Psoas muscle (tissue), 8 donors: Measurements from ENCODE around the gene SORCS1. TPM values are rescaled to one million over a fixed set of nuclear protein-coding genes. Genes with fewer than 3 reads are reported as not detected.

Experiments
- ATAC-seq, 4 donors: fragments of 200-7000 bp; cut with Tn5 transposase; one replicate each; pipeline ENCODE4 v1.9.1; 2020; ENCODE audit warnings: moderate library complexity in 3 of 4, mild to moderate bottlenecking in 2 of 4
- DNase-seq, 2 donors: peaks; one replicate each; pipeline ENCODE4 v3.0.0-alpha.2; 2020
- H3K27ac ChIP-seq: fragments of 200-600 bp; one replicate; pipeline ENCODE4 v1.8.0; 2022
- H3K27me3 ChIP-seq, 3 donors: fragments of 200-600 bp in 1 of 3; one replicate each; pipeline versions ENCODE4 v1.6.1 to v1.8.0; 2013 to 2022; ENCODE audit warnings: low read length in 2 of 3, mild to moderate bottlenecking in 2 of 3, moderate library complexity in 1 of 3; ENCODE audit not compliant: insufficient read depth in 3 of 3
- H3K36me3 ChIP-seq, 2 donors: fragments of 200-600 bp in 1 of 2; one replicate each; pipeline versions ENCODE4 v1.6.1 to v1.8.0; 2013 to 2022; ENCODE audit warnings: low read depth in 1 of 2, mild to moderate bottlenecking in 1 of 2, moderate library complexity in 1 of 2; ENCODE audit not compliant: insufficient read depth in 1 of 2
- H3K4me1 ChIP-seq: fragments of 200-600 bp; one replicate; pipeline ENCODE4 v1.8.0; 2022
- H3K4me3 ChIP-seq: fragments of 200-600 bp; one replicate; pipeline ENCODE4 v1.8.0; 2022; ENCODE audit warnings: mild to moderate bottlenecking
- H3K9me3 ChIP-seq: fragments of 200-600 bp; one replicate; pipeline ENCODE4 v1.8.0; 2022
- WGBS, 3 donors: extraction: QIAGEN DNeasy Blood & Tissue Kit; methylation state at CpG; one replicate each; pipeline versions ENCODE4 v1.1.6 to v1.1.7; 2013; 5-methylcytosine and 5-hydroxymethylcytosine counted together
- intact Hi-C, 2 donors: fragments of 100-400 bp; cut with DNase I; formaldehyde crosslinking; loops; one replicate each; pipeline versions ENCODE4 v1.11.0 to v1.14.2; 2022
- polyA plus RNA-seq, 3 donors: library from polyadenylated mRNA; stranded (reverse); fragments of 200-250 nt; gene quantifications; one replicate each; pipeline ENCODE4 v1.2.3, GENCODE V29; 2013
- total RNA-seq, 4 donors: library from RNA; stranded (reverse); fragmentation: NEBNext Ultra II Directional in 2 of 4; extraction: Animal tissue kit (Norgen Biotek cat#: 25700) in 2 of 4; gene quantifications; one replicate each; pipeline versions ENCODE4 v1.2.1 to v1.2.4, GENCODE V29; 2021 to 2023
- TF ChIP-seq, protein P1 (sequence below): fragments of 200-600 bp; IDR thresholded peaks from one replicate; pipeline ENCODE4 v1.8.0; 2022; ENCODE audit warnings: antibody characterized with exemption
- donor health status: healthy with polysubstance abuse.
- donor health status: DM: no; HTN: no; CAD: no; lungs with moderate emphysema.
- donor health status: Bipolar disorder and iron deficiency.
- donor health status: healthy.
- donor health status: DM: yes; HTN: yes; CAD: no.
- donor health status: DM: no; HTN: no; CAD: no.
- donor health status: DM: no; HTN: no; CAD: no.
- donor health status: DM: yes; HTN: yes; CAD: no.

The SORCS1 gene
- total and polyA plus RNA-seq, 7 donors = 0.03 to 0.36 (median 0.25) TPM; not detected in 1

DNA sequence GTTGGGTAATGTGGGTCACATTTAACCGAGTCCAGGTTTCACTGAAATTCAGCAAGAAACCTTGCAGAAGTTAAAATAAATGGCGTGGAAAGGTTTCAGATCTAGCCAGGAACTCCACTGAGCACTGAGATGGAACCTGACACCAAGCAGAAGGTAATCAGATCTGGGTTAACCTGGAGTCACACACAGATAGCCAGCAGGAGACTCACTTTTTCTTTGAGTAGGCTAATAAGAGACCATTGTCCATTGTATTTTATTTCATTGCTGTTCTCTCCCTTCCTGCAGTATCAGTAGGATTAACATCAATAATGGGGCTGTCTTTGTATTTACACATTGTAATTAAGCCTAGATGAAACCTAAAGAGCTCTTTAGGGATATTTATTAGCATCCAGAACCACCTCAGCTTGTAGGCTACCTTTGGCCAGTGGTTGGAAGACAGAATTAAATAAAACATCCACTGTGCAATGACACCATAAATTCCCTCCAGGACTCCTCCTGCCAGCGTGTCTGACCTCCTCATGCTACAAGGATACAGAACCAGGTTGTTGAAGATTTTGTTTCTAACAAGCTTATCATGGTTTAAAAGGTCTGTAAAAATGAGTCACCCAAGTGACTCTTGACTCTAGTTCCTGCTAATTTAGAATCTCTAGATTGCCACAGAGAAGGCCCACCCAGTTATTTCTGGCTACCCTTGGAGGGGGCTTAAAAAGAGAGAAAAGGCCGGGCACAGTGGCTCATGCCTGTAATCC is 151.1 kb downstream of the SORCS1 start:
- ATAC-seq (no peak), DNase-seq (no peak)
- no peaks in the 10 kb centered on the region for H3K4me1 ChIP-seq
- H3K9me3 ChIP-seq = no peaks in the 10 kb centered on the region
- TF ChIP-seq, protein P1, sequence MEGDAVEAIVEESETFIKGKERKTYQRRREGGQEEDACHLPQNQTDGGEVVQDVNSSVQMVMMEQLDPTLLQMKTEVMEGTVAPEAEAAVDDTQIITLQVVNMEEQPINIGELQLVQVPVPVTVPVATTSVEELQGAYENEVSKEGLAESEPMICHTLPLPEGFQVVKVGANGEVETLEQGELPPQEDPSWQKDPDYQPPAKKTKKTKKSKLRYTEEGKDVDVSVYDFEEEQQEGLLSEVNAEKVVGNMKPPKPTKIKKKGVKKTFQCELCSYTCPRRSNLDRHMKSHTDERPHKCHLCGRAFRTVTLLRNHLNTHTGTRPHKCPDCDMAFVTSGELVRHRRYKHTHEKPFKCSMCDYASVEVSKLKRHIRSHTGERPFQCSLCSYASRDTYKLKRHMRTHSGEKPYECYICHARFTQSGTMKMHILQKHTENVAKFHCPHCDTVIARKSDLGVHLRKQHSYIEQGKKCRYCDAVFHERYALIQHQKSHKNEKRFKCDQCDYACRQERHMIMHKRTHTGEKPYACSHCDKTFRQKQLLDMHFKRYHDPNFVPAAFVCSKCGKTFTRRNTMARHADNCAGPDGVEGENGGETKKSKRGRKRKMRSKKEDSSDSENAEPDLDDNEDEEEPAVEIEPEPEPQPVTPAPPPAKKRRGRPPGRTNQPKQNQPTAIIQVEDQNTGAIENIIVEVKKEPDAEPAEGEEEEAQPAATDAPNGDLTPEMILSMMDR = no peak
- no peaks in the 10 kb centered on the region for H3K27me3 ChIP-seq
- no peak overlapping the region for H3K27ac ChIP-seq
- H3K36me3 ChIP-seq = no peaks in the 10 kb centered on the region
- WGBS, 3 donors = 32 to 43% (median 33%) methylated on average over 4 of the region's 4 CpGs
- H3K4me3 ChIP-seq = no peak overlapping the region
- intact Hi-C loops = no loop called here

DNA sequence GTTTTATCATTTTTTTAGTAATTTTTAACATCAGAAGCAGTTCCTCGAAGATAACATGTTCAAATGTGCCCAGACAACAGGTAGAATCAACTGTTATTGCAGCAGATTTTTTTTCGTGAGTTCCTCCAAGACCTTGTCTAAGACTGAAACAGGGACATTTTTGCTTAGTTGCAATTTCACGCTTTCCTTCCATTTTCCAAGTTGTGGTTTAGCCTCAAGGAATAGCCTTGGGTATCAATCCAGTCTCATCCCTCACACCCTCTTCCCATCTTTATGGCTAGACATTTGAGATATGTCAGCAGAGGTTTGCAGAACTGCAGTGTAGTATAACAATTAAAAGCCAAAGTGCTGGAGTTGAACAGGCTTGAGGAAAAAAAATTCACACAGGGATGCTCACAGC is 152.5 kb downstream of the SORCS1 start:
- H3K27ac ChIP-seq = no peak overlapping the region
- ATAC-seq (no peak), DNase-seq (no peak)
- H3K27me3 ChIP-seq = no peaks in the 10 kb centered on the region
- H3K4me1 ChIP-seq = no peaks in the 10 kb centered on the region
- TF ChIP-seq, protein P1 = no peak
- intact Hi-C loops = no loop called here
- H3K4me3 ChIP-seq = no peak overlapping the region
- H3K9me3 ChIP-seq = no peaks in the 10 kb centered on the region
- WGBS, 3 donors = 72 to 79% (median 78%) methylated on average over 3 of the region's 3 CpGs
- no peaks in the 10 kb centered on the region for H3K36me3 ChIP-seq

DNA sequence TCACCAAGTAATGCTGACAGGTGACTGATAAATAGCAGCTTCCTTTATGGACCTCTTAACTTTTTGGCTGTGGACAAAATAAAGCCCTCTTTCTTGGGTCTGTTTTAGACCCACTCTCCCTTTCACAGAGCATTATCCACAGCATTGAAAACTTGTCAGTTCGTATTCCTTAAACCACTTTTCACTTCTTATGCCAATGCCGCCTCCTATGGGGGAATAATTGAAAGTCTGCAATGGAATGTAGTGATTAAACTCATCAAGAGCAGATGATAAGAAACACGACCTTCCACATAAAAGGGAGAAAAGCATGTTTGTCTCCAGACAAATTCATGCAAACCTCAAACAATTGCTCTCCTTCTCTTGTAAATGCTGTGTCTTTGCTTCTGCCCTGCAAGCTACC is 153.4 kb downstream of the SORCS1 start:
- ATAC-seq = no peak
- no peaks in the 10 kb centered on the region for H3K27me3 ChIP-seq

DNA sequence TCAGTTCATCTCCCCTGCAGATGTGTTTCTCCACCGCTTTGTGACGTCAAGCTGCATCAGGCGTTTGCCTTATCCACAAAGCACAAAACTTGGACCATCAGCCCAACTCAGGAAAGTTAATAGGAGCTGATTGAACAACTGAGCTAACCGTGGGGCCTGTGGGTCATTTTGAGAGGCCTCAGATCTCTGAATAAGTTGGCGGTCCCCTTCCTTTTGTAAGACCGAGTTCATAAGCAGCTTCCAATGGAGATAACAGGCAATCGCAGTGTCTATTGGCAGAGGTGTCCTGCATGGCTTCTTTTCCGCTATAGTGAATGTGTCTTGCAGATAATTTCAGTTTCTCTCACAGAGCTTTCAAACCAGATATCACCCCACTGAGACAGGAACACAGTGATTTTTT is 154.0 kb downstream of the SORCS1 start:
- Histone ChIP-seq H3K9me3 (no peaks in the 10 kb centered on the region), H3K27ac (no peak overlapping the region), H3K36me3 (no peaks in the 10 kb centered on the region), H3K4me3 (no peak overlapping the region), H3K4me1 (no peaks in the 10 kb centered on the region), H3K27me3 (no peaks in the 10 kb centered on the region)
- DNase-seq (no peak), ATAC-seq (no peak)
- intact Hi-C loops = no loop called here
- TF ChIP-seq, protein P1 = no peak
- 88 to 92% (median 89%) methylated on average over 8 of the region's 8 CpGs for WGBS, 3 donors

More for the DNA sequence above, 153.4 kb downstream of the SORCS1 start:
- no peaks in the 10 kb centered on the region for H3K4me1 ChIP-seq
- H3K27ac ChIP-seq = no peak overlapping the region
- no peaks in the 10 kb centered on the region for H3K36me3 ChIP-seq
- no peak overlapping the region for H3K4me3 ChIP-seq
- intact Hi-C loops = no loop called here
- DNase-seq = no peak
- TF ChIP-seq, protein P1 = no peak
- WGBS, 3 donors = 50 to 55% (median 53%) methylated on average over 3 of the region's 3 CpGs
- no peaks in the 10 kb centered on the region for H3K9me3 ChIP-seq

DNA sequence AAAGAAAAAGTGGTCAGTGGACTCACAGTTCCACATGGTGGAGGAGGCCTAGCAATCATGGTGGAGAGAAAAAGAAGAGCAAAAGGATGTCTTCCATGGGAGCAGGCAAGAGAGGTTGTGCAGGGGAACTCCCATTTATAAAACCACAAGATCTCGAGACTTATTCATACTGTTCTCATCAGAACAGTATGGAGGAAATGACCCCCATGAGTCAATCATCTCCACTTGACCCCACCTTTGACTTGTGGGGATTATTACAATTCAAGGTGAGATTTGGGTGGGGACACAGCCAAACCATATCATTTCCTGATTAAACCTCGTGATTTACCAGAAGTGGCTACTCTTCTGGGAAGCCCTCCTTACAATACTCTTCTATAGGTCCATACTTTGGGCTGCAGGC is 160.1 kb downstream of the SORCS1 start:
- intact Hi-C loops = no loop called here
- Histone ChIP-seq H3K4me3 (no peak overlapping the region), H3K9me3 (no peaks in the 10 kb centered on the region), H3K36me3 (no peaks in the 10 kb centered on the region), H3K27ac (no peak overlapping the region), H3K4me1 (no peaks in the 10 kb centered on the region), H3K27me3 (no peaks in the 10 kb centered on the region)
- no peak for ATAC-seq
- no peak for DNase-seq
- WGBS, 3 donors = 82 to 84% (median 82%) methylated on average over 2 of the region's 2 CpGs
- TF ChIP-seq, protein P1 = no peak
